GM23338 (cell line): Measurements from ENCODE around the gene RPL21. TPM values are rescaled to one million over a fixed set of nuclear protein-coding genes. Genes with fewer than 3 reads are reported as not detected.
"Not testable (repeated sequence)": the region's sequence is repeated elsewhere in the genome, so short reads cannot be mapped to it uniquely, and the experiment has no call there.

ENCODE experiments used
- ATAC-seq: fragments of 200-7000 bp; cut with Tn5 transposase; 3 replicates; pipeline ENCODE4 v1.9.1; 2020
- DNase-seq: peaks from one replicate; pipeline ENCODE4 v3.0.0-alpha.2; 2015; ENCODE audit warnings: low spot score
- H2AFZ ChIP-seq: fragments of 200-600 bp; sonication (generic); 2 replicates; pipeline ENCODE4 v1.8.0; 2016; ENCODE audit warnings: antibody characterized with exemption, mild to moderate bottlenecking, moderate library complexity
- H3F3A ChIP-seq: fragments of 200-600 bp; sonication (generic); replicated peaks from 2 replicates; pipeline ENCODE4 v1.8.0; 2017; ENCODE audit warnings: antibody characterized with exemption, mixed run types, low read depth
- H3K27ac ChIP-seq: fragments of 200-600 bp; sonication (generic); 2 replicates; pipeline ENCODE4 v1.6.1; 2016; ENCODE audit warnings: low read depth
- H3K27me3 ChIP-seq: fragments of 200-600 bp; sonication (generic); 2 replicates; pipeline ENCODE4 v1.8.0; 2016; ENCODE audit warnings: mild to moderate bottlenecking, mixed run types, moderate library complexity; ENCODE audit not compliant: insufficient read depth
- H3K36me3 ChIP-seq: fragments of 200-600 bp; sonication (generic); 2 replicates; pipeline ENCODE4 v1.8.0; 2016; ENCODE audit warnings: mild to moderate bottlenecking; ENCODE audit not compliant: insufficient read depth
- H3K4me1 ChIP-seq: fragments of 200-600 bp; sonication (generic); 2 replicates; pipeline ENCODE4 v1.8.0; 2016; ENCODE audit warnings: mild to moderate bottlenecking, moderate library complexity; ENCODE audit not compliant: insufficient read depth
- H3K4me2 ChIP-seq: fragments of 200-600 bp; sonication (generic); 2 replicates; pipeline ENCODE4 v1.7.1; 2017; ENCODE audit warnings: mixed run types
- H3K4me3 ChIP-seq: fragments of 200-600 bp; sonication (generic); 2 replicates; pipeline ENCODE4 v1.6.1; 2016; ENCODE audit warnings: mixed run types
- H3K79me2 ChIP-seq: fragments of 200-600 bp; sonication (generic); replicated peaks from 2 replicates; pipeline ENCODE4 v1.8.0; 2017; ENCODE audit warnings: mild to moderate bottlenecking; ENCODE audit not compliant: insufficient read depth
- H3K9me2 ChIP-seq: fragments of 200-600 bp; sonication (generic); 2 replicates; pipeline ENCODE4 v1.8.0; 2017; ENCODE audit not compliant: insufficient read depth
- H4K20me1 ChIP-seq: fragments of 200-600 bp; sonication (generic); replicated peaks from 2 replicates; pipeline ENCODE4 v1.8.0; 2017; ENCODE audit warnings: mild to moderate bottlenecking; ENCODE audit not compliant: insufficient read depth
- H3K27ac Mint-ChIP-seq: 2 replicates; pipeline ENCODE4 v1.8.0; 2020; ENCODE audit warnings: inconsistent platforms, mild to moderate bottlenecking, moderate library complexity, mixed read lengths
- H3K27me3 Mint-ChIP-seq: 3 replicates; pipeline ENCODE4 v1.8.0; 2022; ENCODE audit warnings: low read depth, mild to moderate bottlenecking, moderate library complexity, mixed read lengths, inconsistent platforms; ENCODE audit not compliant: insufficient read depth, poor library complexity
- H3K36me3 Mint-ChIP-seq: 3 replicates; pipeline ENCODE4 v1.8.0; 2021; ENCODE audit warnings: low read depth, mild to moderate bottlenecking, inconsistent platforms, moderate library complexity, mixed read lengths
- H3K4me1 Mint-ChIP-seq: 3 replicates; pipeline ENCODE4 v1.8.0; 2020; ENCODE audit warnings: mild to moderate bottlenecking, inconsistent platforms, mixed read lengths
- H3K4me3 Mint-ChIP-seq: 3 replicates; pipeline ENCODE4 v1.8.0; 2021; ENCODE audit warnings: moderate library complexity, mild to moderate bottlenecking, inconsistent platforms, mixed read lengths
- H3K9me3 Mint-ChIP-seq: 3 replicates; pipeline ENCODE4 v1.8.0; 2020; ENCODE audit warnings: moderate library complexity, mild to moderate bottlenecking, inconsistent platforms, mixed read lengths
- CREB1 ChIP-seq: fragments of 250-450 bp; sonication (Bioruptor Pico); IDR thresholded peaks from 2 replicates; pipeline ENCODE4 v1.5.0; 2020; ENCODE audit warnings: low read depth, mild to moderate bottlenecking, moderate library complexity
- EZH2 ChIP-seq: fragments of 200-600 bp; sonication (generic); IDR thresholded peaks from one replicate; pipeline ENCODE4 v1.8.0; 2017; ENCODE audit warnings: antibody characterized with exemption, mild to moderate bottlenecking, low read depth; ENCODE audit not compliant: unreplicated experiment
- JUNB ChIP-seq: IDR thresholded peaks from one replicate; pipeline ENCODE4 v1.6.1; 2016; ENCODE audit warnings: antibody characterized with exemption; ENCODE audit not compliant: unreplicated experiment
- NANOG ChIP-seq: IDR thresholded peaks from 2 replicates; pipeline ENCODE4 v1.6.1; 2016; ENCODE audit warnings: antibody characterized with exemption, borderline replicate concordance
- ZNF114 ChIP-seq: fragments of 250-450 bp; sonication (Bioruptor Pico); IDR thresholded peaks from 2 replicates; pipeline ENCODE4 v1.5.0; 2020; ENCODE audit warnings: mild to moderate bottlenecking, moderate library complexity
- ZNF331 ChIP-seq: fragments of 250-450 bp; sonication (Bioruptor Pico); IDR thresholded peaks from 2 replicates; pipeline ENCODE4 v1.5.0; 2020; ENCODE audit warnings: low read depth, mild to moderate bottlenecking, moderate library complexity
- ZNF462 ChIP-seq: fragments of 250-450 bp; sonication (Bioruptor Pico); IDR thresholded peaks from 2 replicates; pipeline ENCODE4 v1.5.0; 2020; ENCODE audit warnings: mild to moderate bottlenecking, moderate library complexity
- polyA plus RNA-seq: library from polyadenylated mRNA; unstranded; fragments of >200 nt; fragmentation: Nextera tagmentation; extraction: Ambion mirVana; gene quantifications from 2 replicates; pipeline ENCODE4 v1.2.1, GENCODE V29; 2016
- total RNA-seq: library from RNA; depleted of rRNA; stranded (reverse); fragments of >200 nt; shearing (Covaris generic); gene quantifications from 2 replicates; pipeline ENCODE4 v1.2.3, GENCODE V29; 2014
- TF ChIP-seq, protein P1 (sequence below): IDR thresholded peaks from 2 replicates; pipeline ENCODE4 v1.6.1; 2016; ENCODE audit warnings: antibody characterized with exemption

The RPL21 gene
- total and polyA plus RNA-seq, 2 experiments from 2014 or later = 1,037 to 1,343 TPM

GRCh38 chr13:27219611-27220010 lies 31.7 kb upstream of the RPL21 start (continued):
- TF ChIP-seq, protein P1, sequence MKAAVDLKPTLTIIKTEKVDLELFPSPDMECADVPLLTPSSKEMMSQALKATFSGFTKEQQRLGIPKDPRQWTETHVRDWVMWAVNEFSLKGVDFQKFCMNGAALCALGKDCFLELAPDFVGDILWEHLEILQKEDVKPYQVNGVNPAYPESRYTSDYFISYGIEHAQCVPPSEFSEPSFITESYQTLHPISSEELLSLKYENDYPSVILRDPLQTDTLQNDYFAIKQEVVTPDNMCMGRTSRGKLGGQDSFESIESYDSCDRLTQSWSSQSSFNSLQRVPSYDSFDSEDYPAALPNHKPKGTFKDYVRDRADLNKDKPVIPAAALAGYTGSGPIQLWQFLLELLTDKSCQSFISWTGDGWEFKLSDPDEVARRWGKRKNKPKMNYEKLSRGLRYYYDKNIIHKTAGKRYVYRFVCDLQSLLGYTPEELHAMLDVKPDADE = no peak
- TF ChIP-seq ZNF462 (CRISPR knock-in tag) = no peak

DNA sequence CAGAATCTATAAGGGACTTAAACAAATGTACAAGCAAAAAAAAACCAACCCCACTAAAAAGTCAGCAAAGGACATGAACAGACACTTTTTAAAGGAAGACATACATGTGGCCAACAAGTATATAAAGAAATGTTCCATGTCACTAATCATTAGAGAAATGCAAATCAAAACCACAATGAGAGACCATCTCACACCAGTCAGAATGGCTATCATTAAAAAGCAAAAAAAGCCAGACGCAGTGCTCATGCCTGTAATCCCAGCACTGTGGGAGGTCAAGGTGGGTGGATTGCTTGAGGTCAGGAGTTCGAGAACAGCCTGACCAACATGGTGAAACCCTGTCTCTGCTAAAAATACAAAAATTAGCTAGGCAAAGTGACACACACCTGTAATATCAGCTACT lies 29.3 kb upstream of the RPL21 start:
- H3K9me2 ChIP-seq, H3K4me1 ChIP-seq, H3K4me2 ChIP-seq, H3K27me3 Mint-ChIP-seq, H3K4me3 ChIP-seq, H3K4me3 Mint-ChIP-seq, H3K27me3 ChIP-seq, H3K79me2 ChIP-seq, H3K36me3 ChIP-seq, H3K27ac ChIP-seq, ATAC-seq, H3K27ac Mint-ChIP-seq, H3F3A ChIP-seq, H4K20me1 ChIP-seq, DNase-seq, H3K4me1 Mint-ChIP-seq, H2AFZ ChIP-seq: not testable (repeated sequence)
- Mint-ChIP-seq H3K9me3 (peaks cover 10% of the 10 kb centered on the region), H3K36me3 (peaks cover 24% of the 10 kb centered on the region)

GRCh38 chr13:27226991-27227390 lies 24.4 kb upstream of the RPL21 start:
- no peaks in the 10 kb centered on the region for H3K4me1 ChIP-seq
- peaks cover 13% of the 10 kb centered on the region; the same call in 1 of the 3 replicates for H3K9me3 Mint-ChIP-seq
- H3K9me2 ChIP-seq = no peaks in the 10 kb centered on the region
- H3K4me1 Mint-ChIP-seq = peaks cover 2% of the 10 kb centered on the region; the same call in 1 of the 3 replicates
- no peaks in the 10 kb centered on the region for H3K79me2 ChIP-seq
- no peaks in the 10 kb centered on the region; the same call in 1 of the 2 replicates for H3K36me3 ChIP-seq
- no peak overlapping the region for H3K4me3 Mint-ChIP-seq
- peaks cover 7% of the 10 kb centered on the region for H3K27me3 Mint-ChIP-seq
- H3K4me2 ChIP-seq = no peak overlapping the region
- no peak overlapping the region for H3K27ac ChIP-seq
- no peak overlapping the region for H3K27ac Mint-ChIP-seq
- ATAC-seq (no peak), DNase-seq (no peak)
- no peaks in the 10 kb centered on the region for H3K27me3 ChIP-seq
- H4K20me1 ChIP-seq = no peaks in the 10 kb centered on the region
- no peaks in the 10 kb centered on the region for H3F3A ChIP-seq
- H3K4me3 ChIP-seq = no peak overlapping the region
- H2AFZ ChIP-seq = no peak overlapping the region
- peaks cover 7% of the 10 kb centered on the region; the same call in 2 of the 3 replicates for H3K36me3 Mint-ChIP-seq
- TF ChIP-seq NANOG (no peak), CREB1 (no peak), ZNF331 (no peak), EZH2 (no peak), JUNB (no peak), ZNF114 (no peak)
